IPS-18c (cell line): ENCODE data around the gene NAP1L4.
A peak's percentile ranks its signal among the peaks of the same experiment; 100 is the strongest.

Experiments used
- H3K4me3 ChIP-seq: 2 replicates; pipeline ENCODE4 v1.7.0; 2013; ENCODE audit warnings: low read depth, mild to moderate bottlenecking, low read length, moderate library complexity; ENCODE audit not compliant: insufficient read depth
- H3K9me3 ChIP-seq: one replicate; pipeline ENCODE4 v1.6.1; 2013; ENCODE audit warnings: mild to moderate bottlenecking, low read length, moderate library complexity; ENCODE audit not compliant: control insufficient read depth, insufficient read depth

NAP1L4 gene

GRCh38 chr11:2992234-2992996 is at the start of gene NAP1L4:
NAP1L4 (minus strand) TSS chr11:2992329; CDS start chr11:2979220, 13,109 bp downstream.
- H3K4me3 ChIP-seq, result peak within 1 kb of the TSS; percentile 86
- peaks cover 2% of the 10 kb centered on the region for H3K9me3 ChIP-seq

GRCh38 chr11:3040881-3041280 is 48.8 kb upstream of the NAP1L4 start:
- no peak overlapping the region for H3K4me3 ChIP-seq
- H3K9me3 ChIP-seq, result no peaks in the 10 kb centered on the region

GRCh38 chr11:3037945-3038271 is 45.8 kb upstream of the NAP1L4 start:
- no peak overlapping the region for H3K4me3 ChIP-seq
- no peaks in the 10 kb centered on the region for H3K9me3 ChIP-seq

- Histone ChIP-seq H3K4me3 (no peak overlapping the region), H3K9me3 (no peaks in the 10 kb centered on the region)
Measured at GRCh38 chr11:3037040-3037944, 45.2 kb upstream of the NAP1L4 start.

- Histone ChIP-seq H3K4me3 (no peak overlapping the region), H3K9me3 (no peaks in the 10 kb centered on the region)
Measured at GRCh38 chr11:3036419-3036818, 44.3 kb upstream of the NAP1L4 start.

- Histone ChIP-seq H3K4me3 (no peak overlapping the region), H3K9me3 (no peaks in the 10 kb centered on the region)
Measured at GRCh38 chr11:3035333-3035732, 43.2 kb upstream of the NAP1L4 start.

- H3K9me3 ChIP-seq, result no peaks in the 10 kb centered on the region
- H3K4me3 ChIP-seq, result no peak overlapping the region
Measured at GRCh38 chr11:3030289-3031070, 38.4 kb upstream of the NAP1L4 start.

GRCh38 chr11:3028813-3029212 is 36.7 kb upstream of the NAP1L4 start:
- H3K9me3 ChIP-seq, result no peaks in the 10 kb centered on the region
- no peak overlapping the region for H3K4me3 ChIP-seq

- H3K9me3 ChIP-seq, result no peaks in the 10 kb centered on the region
- no peak overlapping the region for H3K4me3 ChIP-seq
Measured at GRCh38 chr11:3026803-3027202, 34.7 kb upstream of the NAP1L4 start.

- Histone ChIP-seq H3K9me3 (no peaks in the 10 kb centered on the region), H3K4me3 (no peak overlapping the region)
Measured at GRCh38 chr11:3022982-3023381, 30.9 kb upstream of the NAP1L4 start.

GRCh38 chr11:3022300-3022967 is 30.3 kb upstream of the NAP1L4 start:
- no peaks in the 10 kb centered on the region for H3K9me3 ChIP-seq
- no peak overlapping the region for H3K4me3 ChIP-seq

GRCh38 chr11:3021125-3021524 is 29.0 kb upstream of the NAP1L4 start:
- Histone ChIP-seq H3K4me3 (no peak overlapping the region), H3K9me3 (no peaks in the 10 kb centered on the region)

GRCh38 chr11:3020011-3020410 is 27.9 kb upstream of the NAP1L4 start:
- H3K4me3 ChIP-seq, result no peak overlapping the region
- no peaks in the 10 kb centered on the region for H3K9me3 ChIP-seq

- Histone ChIP-seq H3K4me3 (no peak overlapping the region), H3K9me3 (no peaks in the 10 kb centered on the region)
Measured at GRCh38 chr11:3018596-3018995, 26.5 kb upstream of the NAP1L4 start.

GRCh38 chr11:3016861-3017260 is 24.7 kb upstream of the NAP1L4 start:
- no peaks in the 10 kb centered on the region for H3K9me3 ChIP-seq
- H3K4me3 ChIP-seq, result no peak overlapping the region

GRCh38 chr11:3015796-3016195 is 23.7 kb upstream of the NAP1L4 start:
- Histone ChIP-seq H3K4me3 (no peak overlapping the region), H3K9me3 (no peaks in the 10 kb centered on the region)

GRCh38 chr11:3014943-3015342 is 22.8 kb upstream of the NAP1L4 start:
- H3K4me3 ChIP-seq, result no peak overlapping the region
- no peaks in the 10 kb centered on the region for H3K9me3 ChIP-seq
